Measurements from ENCODE around the gene HLA-DOA. TPM values are rescaled to one million over a fixed set of nuclear protein-coding genes. Genes with fewer than 3 reads are reported as not detected.

HLA-DOA gene
- total and polyA plus RNA-seq, 7 donors, result 0.36 to 1.5 (median 0.58) TPM

DNA sequence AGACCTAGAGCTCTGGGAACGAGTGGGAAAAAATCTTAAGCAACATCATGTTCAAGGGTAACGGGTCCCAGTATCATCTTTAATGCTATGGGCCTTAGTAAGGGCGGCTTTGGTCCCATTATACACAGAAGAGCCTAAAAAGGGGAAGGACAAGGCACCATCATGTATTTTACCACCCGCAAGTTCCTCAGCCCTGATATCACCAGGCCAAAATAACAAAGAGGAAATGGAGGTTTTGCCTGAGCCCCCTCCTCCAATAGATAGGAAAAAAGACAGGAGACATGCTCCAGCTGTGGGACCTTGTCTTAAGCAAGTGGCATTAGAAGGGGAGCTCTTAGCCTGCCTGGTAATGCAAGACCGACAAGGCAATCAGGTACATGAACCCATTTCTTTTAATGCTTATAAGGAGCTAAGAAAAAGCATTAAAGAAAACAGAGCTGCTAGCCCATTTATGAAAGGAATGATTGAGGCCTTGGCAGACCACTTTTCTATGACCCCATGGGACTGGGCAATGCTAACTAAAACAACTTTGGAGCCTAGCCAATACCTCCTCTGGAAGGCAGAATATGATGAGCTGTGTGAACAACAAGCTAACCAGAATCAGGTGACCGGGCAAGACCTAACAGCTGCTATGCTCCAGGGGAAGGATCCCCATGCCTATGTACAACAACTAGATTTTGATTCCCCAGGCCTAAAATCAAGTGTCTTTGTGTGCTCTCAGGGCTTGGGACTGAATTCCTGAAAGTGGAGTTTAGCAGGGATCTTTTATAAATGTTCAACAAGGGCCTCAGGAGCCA is 40.8 kb upstream of the HLA-DOA start:
- WGBS, 3 donors, result 73 to 91% (median 78%) methylated on average over 5 to 6 of the region's 6 CpGs
- ATAC-seq (no peak), DNase-seq (no peak)
- Histone ChIP-seq H3K4me3 (no peak overlapping the region), H3K9me3 (no peaks in the 10 kb centered on the region), H3K27ac (no peak overlapping the region), H3K4me1 (no peaks in the 10 kb centered on the region), H3K27me3 (ENCODE audit: insufficient read depth in 3 of 3, low read length in 2 of 3) (peaks cover 0 to 8% (median 4%) of the 10 kb centered on the region in 3 donors), H3K36me3 (ENCODE audit: insufficient read depth in 1 of 2, low read depth in 1 of 2) (no peaks in the 10 kb centered on the region)
- TF ChIP-seq, protein P1, sequence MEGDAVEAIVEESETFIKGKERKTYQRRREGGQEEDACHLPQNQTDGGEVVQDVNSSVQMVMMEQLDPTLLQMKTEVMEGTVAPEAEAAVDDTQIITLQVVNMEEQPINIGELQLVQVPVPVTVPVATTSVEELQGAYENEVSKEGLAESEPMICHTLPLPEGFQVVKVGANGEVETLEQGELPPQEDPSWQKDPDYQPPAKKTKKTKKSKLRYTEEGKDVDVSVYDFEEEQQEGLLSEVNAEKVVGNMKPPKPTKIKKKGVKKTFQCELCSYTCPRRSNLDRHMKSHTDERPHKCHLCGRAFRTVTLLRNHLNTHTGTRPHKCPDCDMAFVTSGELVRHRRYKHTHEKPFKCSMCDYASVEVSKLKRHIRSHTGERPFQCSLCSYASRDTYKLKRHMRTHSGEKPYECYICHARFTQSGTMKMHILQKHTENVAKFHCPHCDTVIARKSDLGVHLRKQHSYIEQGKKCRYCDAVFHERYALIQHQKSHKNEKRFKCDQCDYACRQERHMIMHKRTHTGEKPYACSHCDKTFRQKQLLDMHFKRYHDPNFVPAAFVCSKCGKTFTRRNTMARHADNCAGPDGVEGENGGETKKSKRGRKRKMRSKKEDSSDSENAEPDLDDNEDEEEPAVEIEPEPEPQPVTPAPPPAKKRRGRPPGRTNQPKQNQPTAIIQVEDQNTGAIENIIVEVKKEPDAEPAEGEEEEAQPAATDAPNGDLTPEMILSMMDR (IDR thresholded peaks at IDR 0.05), result no peak
- intact Hi-C loops (cut with DNase I), result no loop called here

DNA sequence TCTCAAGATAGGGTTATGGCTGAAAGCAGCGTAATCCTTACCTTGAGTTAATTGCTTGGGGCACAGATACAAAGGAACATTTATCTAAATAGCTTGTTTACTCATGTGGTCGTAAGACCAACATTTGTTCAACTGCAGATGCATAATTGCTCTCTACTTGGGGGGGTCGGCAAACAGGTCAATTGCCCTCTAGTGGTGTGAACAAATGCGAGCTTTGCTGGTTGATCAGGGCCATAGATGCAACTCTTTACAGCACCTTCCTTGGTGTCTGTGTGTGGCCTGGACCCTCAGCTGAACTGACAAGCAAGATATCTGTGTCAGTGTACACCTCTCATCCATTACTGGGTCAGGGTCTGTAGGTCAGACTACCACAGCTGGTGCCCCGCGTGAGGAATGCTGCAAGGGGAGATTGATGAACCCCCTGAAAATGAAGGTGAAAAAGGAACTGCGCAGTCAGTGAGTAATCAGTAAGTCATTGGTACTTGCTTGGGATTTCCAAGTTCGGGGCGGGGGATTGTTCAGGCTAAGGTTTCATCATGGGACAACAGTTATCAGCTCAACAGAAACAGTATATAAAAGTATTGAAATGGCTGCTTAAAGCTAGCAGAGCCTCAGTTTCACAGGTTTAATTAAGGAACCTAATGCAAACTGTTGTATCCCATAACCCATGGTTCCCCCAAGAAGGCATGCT is 40.1 kb upstream of the HLA-DOA start:
- 59 to 71% (median 68%) methylated on average over 9 of the region's 9 CpGs for WGBS, 3 donors
- TF ChIP-seq, protein P1 (IDR thresholded peaks at IDR 0.05), result no peak
- intact Hi-C loops (cut with DNase I), result no loop called here
- Histone ChIP-seq H3K36me3 (ENCODE audit: insufficient read depth in 1 of 2, low read depth in 1 of 2) (no peaks in the 10 kb centered on the region), H3K4me1 (no peaks in the 10 kb centered on the region), H3K27ac (no peak overlapping the region), H3K9me3 (no peaks in the 10 kb centered on the region), H3K27me3 (ENCODE audit: insufficient read depth in 3 of 3, low read length in 2 of 3) (peaks cover 0 to 8% (median 4%) of the 10 kb centered on the region in 3 donors), H3K4me3 (no peak overlapping the region)
- no peak for ATAC-seq
- DNase-seq, result no peak

- TF ChIP-seq, protein P1 (IDR thresholded peaks at IDR 0.05), result no peak
- ATAC-seq, result no peak
- no peaks in the 10 kb centered on the region for H3K4me1 ChIP-seq
- H3K27me3 ChIP-seq (ENCODE audit: insufficient read depth in 3 of 3, low read length in 2 of 3), result peaks cover 0 to 8% (median 0%) of the 10 kb centered on the region in 3 donors
- WGBS, 3 donors, result 90 to 94% (median 90%) methylated on average over 2 of the region's 2 CpGs
- no peaks in the 10 kb centered on the region for H3K36me3 ChIP-seq (ENCODE audit: insufficient read depth in 1 of 2, low read depth in 1 of 2)
- H3K4me3 ChIP-seq, result no peak overlapping the region
- no peak for DNase-seq
- intact Hi-C loops (cut with DNase I), result no loop called here
- no peak overlapping the region for H3K27ac ChIP-seq
- peaks cover 6% of the 10 kb centered on the region for H3K9me3 ChIP-seq
Measured at GRCh38 chr6:33040157-33040556, 30.8 kb upstream of the HLA-DOA start.

DNA sequence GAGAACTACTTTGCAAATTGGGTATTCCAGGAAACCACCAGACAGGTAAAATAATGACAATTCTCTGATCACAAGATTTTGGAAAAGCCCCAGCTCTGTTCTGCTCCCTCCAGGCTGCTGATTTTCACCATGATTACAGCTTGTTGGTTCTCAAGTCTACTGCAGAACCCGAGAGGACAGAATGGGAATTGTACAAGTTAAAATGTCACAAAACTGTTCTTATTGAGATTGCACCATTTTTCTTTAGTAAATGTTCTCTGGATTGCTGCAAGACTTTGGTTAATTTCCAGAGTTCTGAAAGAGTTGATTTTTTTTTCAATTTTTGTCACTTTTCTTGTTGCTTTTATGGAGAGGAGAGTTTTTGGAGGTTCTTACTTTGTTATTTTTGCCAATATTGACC is 27.1 kb upstream of the HLA-DOA start:
- TF ChIP-seq, protein P1 (IDR thresholded peaks at IDR 0.05), result no peak
- Histone ChIP-seq H3K36me3 (ENCODE audit: insufficient read depth in 1 of 2, low read depth in 1 of 2) (no peaks in the 10 kb centered on the region), H3K9me3 (peaks cover 10% of the 10 kb centered on the region), H3K27ac (no peak overlapping the region), H3K4me3 (no peak overlapping the region), H3K4me1 (no peaks in the 10 kb centered on the region), H3K27me3 (ENCODE audit: insufficient read depth in 3 of 3, low read length in 2 of 3) (peaks cover 0 to 9% (median 8%) of the 10 kb centered on the region in 3 donors)
- DNase-seq (no peak), ATAC-seq (no peak)
- 69 to 78% (median 71%) methylated on average over 1 of the region's 1 CpG for WGBS, 3 donors
- intact Hi-C loops (cut with DNase I), result no loop called here
